HepG2 (cell line): Measurements from ENCODE around the gene TM9SF4. TPM values are rescaled to one million over a fixed set of nuclear protein-coding genes. Genes with fewer than 3 reads are reported as not detected.

Source experiments
- ATAC-seq: fragments of 200-7000 bp; cut with Tn5 transposase; 3 replicates; pipeline ENCODE4 v1.9.1; 2020; ENCODE audit warnings: mild to moderate bottlenecking, moderate library complexity
- BruUV-seq: library from RNA; stranded (reverse); fragments of 400-500 nt; replicated peaks from 2 replicates; lab custom pipeline; 2021; lab: Mats Ljungman, UMichigan
- CTCF ChIA-PET: fragments of 300-600 bp; formaldehyde crosslinking; extraction: SDS; loops from one replicate; lab custom pipeline; 2021; ENCODE audit warnings: low total read pairs, inconsistent platforms, low intra/inter-chr PET ratio; lab: Yijun Ruan, JAX
- POLR2A ChIA-PET: fragments of 350-600 bp; sonication (Branson Sonifier 250); formaldehyde crosslinking; loops from one replicate; lab custom pipeline; 2020; ENCODE audit warnings: antibody characterized with exemption, inconsistent platforms; lab: Yijun Ruan, JAX
- DNase-seq: peaks from one replicate; pipeline ENCODE4 v3.0.0-alpha.2; 2015; ENCODE audit warnings: low spot score
- FAIRE-seq: peaks from 3 replicates; lab custom pipeline; 2011; peaks lifted over from hg19 to GRCh38; lab: Jason Lieb, UNC
- H2AFZ ChIP-seq: one replicate; pipeline ENCODE4 v1.6.1; 2011; ENCODE audit warnings: low read length, inconsistent platforms
- H3K27ac ChIP-seq: fragments of 300-600 bp; 3 replicates; pipeline ENCODE4 v1.8.0; 2011; ENCODE audit warnings: mixed run types, mild to moderate bottlenecking, mixed read lengths, low read length, inconsistent platforms; ENCODE audit not compliant: insufficient read depth; ENCODE audit errors: extremely low read length
- H3K27me3 ChIP-seq, 2 experiments: fragments of 200-600 bp in 1 of 2; 2 replicates in 1 of 2; 3 replicates in 1 of 2; pipeline versions ENCODE4 v1.6.0 to v1.8.0; 2011; ENCODE audit warnings: low read length in 2 of 2, mild to moderate bottlenecking in 2 of 2, moderate library complexity in 2 of 2, inconsistent platforms in 1 of 2; ENCODE audit not compliant: insufficient read depth in 2 of 2, control insufficient read depth in 1 of 2
- H3K36me3 ChIP-seq, 2 experiments: fragments of 200-600 bp in 1 of 2; replicated peaks in 1 of 2; 2 replicates in 1 of 2; 3 replicates in 1 of 2; pipeline versions ENCODE4 v1.5.1 to v1.8.0; 2011; ENCODE audit warnings: low read length in 2 of 2, inconsistent platforms in 1 of 2; ENCODE audit not compliant: insufficient read depth in 2 of 2, control insufficient read depth in 1 of 2
- H3K4me1 ChIP-seq: 2 replicates; pipeline ENCODE4 v1.5.1; 2012; ENCODE audit warnings: low read length, inconsistent platforms; ENCODE audit not compliant: insufficient read depth
- H3K4me2 ChIP-seq: 2 replicates; pipeline ENCODE4 v1.6.0; 2011; ENCODE audit warnings: low read depth, low read length, inconsistent platforms
- H3K4me3 ChIP-seq, 3 experiments: fragments of 200-600 bp in 1 of 3; sonication (generic), shearing (Covaris generic) in 1 of 3; replicated peaks in 1 of 3; 2 replicates each; pipeline ENCODE4 v1.5.1; 2011 to 2016; ENCODE audit warnings: low read length in 3 of 3, inconsistent platforms in 2 of 3, low read depth in 2 of 3, mild to moderate bottlenecking in 2 of 3, control low read depth in 1 of 3, mixed read lengths in 1 of 3; ENCODE audit not compliant: insufficient read depth in 1 of 3
- H3K79me2 ChIP-seq: one replicate; pipeline ENCODE4 v1.6.1; 2011; ENCODE audit warnings: low read length, inconsistent platforms; ENCODE audit not compliant: insufficient read depth
- H3K9ac ChIP-seq: 2 replicates; pipeline ENCODE4 v1.6.0; 2011; ENCODE audit warnings: mild to moderate bottlenecking, low read depth, low read length, inconsistent platforms; ENCODE audit not compliant: insufficient read depth
- H3K9me3 ChIP-seq: 2 replicates; pipeline ENCODE4 v1.5.1; 2012; ENCODE audit warnings: mild to moderate bottlenecking, low read length
- H4K20me1 ChIP-seq: 2 replicates; pipeline ENCODE4 v1.6.0; 2011; ENCODE audit warnings: inconsistent platforms, mild to moderate bottlenecking, low read length, moderate library complexity; ENCODE audit not compliant: insufficient read depth
- CEBPG ChIP-seq: IDR thresholded peaks from 2 replicates; pipeline ENCODE4 v1.6.1; 2016
- HOXA5 ChIP-seq: sonication (generic); formaldehyde crosslinking; IDR thresholded peaks from 2 replicates; pipeline ENCODE4 v1.4.0; 2020; ENCODE audit warnings: missing genetic modification reagents
- KLF12 ChIP-seq: sonication (generic); formaldehyde crosslinking; IDR thresholded peaks from 2 replicates; pipeline ENCODE4 v1.4.0; 2020; ENCODE audit warnings: missing genetic modification reagents, borderline replicate concordance
- MEIS2 ChIP-seq: sonication (generic); formaldehyde crosslinking; IDR thresholded peaks from 2 replicates; pipeline ENCODE4 v1.9.0; 2021; ENCODE audit warnings: mild to moderate bottlenecking, missing genetic modification reagents
- PLRG1 ChIP-seq: fragments of 450-650 bp; conservative IDR thresholded peaks from 2 replicates; pipeline ENCODE4 v1.6.1; 2016
- SP2 ChIP-seq: sonication (generic); formaldehyde crosslinking; IDR thresholded peaks from 2 replicates; pipeline ENCODE4 v1.5.1; 2020; ENCODE audit warnings: mild to moderate bottlenecking, missing genetic modification reagents
- TEAD3 ChIP-seq: optimal IDR thresholded peaks from 2 replicates; pipeline ENCODE3; 2016; ENCODE audit warnings: borderline replicate concordance
- ZFP90 ChIP-seq: sonication (generic); formaldehyde crosslinking; IDR thresholded peaks from 2 replicates; pipeline ENCODE4 v1.8.0; 2022; ENCODE audit warnings: missing genetic modification reagents, mild to moderate bottlenecking, inconsistent platforms, borderline replicate concordance
- ZNF879 ChIP-seq: sonication (generic); formaldehyde crosslinking; IDR thresholded peaks from 2 replicates; pipeline ENCODE4 v1.8.1; 2023; ENCODE audit warnings: missing genetic modification reagents
- WGBS: methylation state at CpG from one replicate; pipeline ENCODE4 v1.1.6; 2017; ENCODE audit warnings: low lambda C conversion rate; 5-methylcytosine and 5-hydroxymethylcytosine counted together
- in situ Hi-C: cut with HindIII; loops from 2 replicates; pipeline ENCODE4 v1.10.0; 2017; ENCODE audit warnings: low pct_unique_long_range_greater_than_20kb; ENCODE audit not compliant: extremely low pct_ligation_motif_present
- intact Hi-C: fragments of 100-400 bp; cut with micrococcal nuclease; formaldehyde crosslinking; loops from one replicate; pipeline ENCODE4 v1.10.0; 2022; ENCODE audit not compliant: unreplicated experiment
- polyA plus RNA-seq, 8 experiments: library from polyadenylated mRNA; depleted of rRNA in 3 of 8; stranded (reverse) in 7 of 8; unstranded in 1 of 8; fragments of >200 nt; fragmentation: Illumina TruSeq in 4 of 8; extraction: Trizol in 4 of 8; gene quantifications; 2 replicates each; pipeline versions ENCODE4 v1.2.1 to v1.2.3, GENCODE V29; 2011 to 2016; ENCODE audit warnings: low read depth in 4 of 8, missing spikeins in 1 of 8, mixed read lengths in 1 of 8; ENCODE audit not compliant: insufficient read depth in 1 of 8
- total RNA-seq, 5 experiments: library from RNA; depleted of rRNA; stranded (reverse); fragments of >200 nt; fragmentation: Illumina TruSeq; extraction: Trizol; gene quantifications; 2 replicates each; pipeline ENCODE4 v1.2.3, GENCODE V29; 2016; ENCODE audit warnings: low read depth in 1 of 5
- TF ChIP-seq, protein P1 (sequence below): sonication (generic); formaldehyde crosslinking; IDR thresholded peaks from 2 replicates; pipeline ENCODE4 v1.9.0; 2021; ENCODE audit warnings: missing genetic modification reagents, borderline replicate concordance
- TF ChIP-seq, protein P2 (sequence below): sonication (generic); IDR thresholded peaks from 2 replicates; pipeline ENCODE4 v1.6.1; 2016; ENCODE audit warnings: low read depth, borderline replicate concordance
- TF ChIP-seq, protein P3 (sequence below): sonication (generic); formaldehyde crosslinking; IDR thresholded peaks from 2 replicates; pipeline ENCODE4 v1.4.0; 2020; ENCODE audit warnings: missing genetic modification reagents, borderline replicate concordance
- TF ChIP-seq, protein P4 (sequence below): sonication (generic); formaldehyde crosslinking; conservative IDR thresholded peaks from 2 replicates; pipeline ENCODE4 v1.4.0; 2020; ENCODE audit warnings: missing genetic modification reagents

The TM9SF4 gene
- total and polyA plus RNA-seq, 2 of the 13 experiments (the other 11 are each of a cell fraction or from before 2014, with no cell fraction given): 53.5 to 171 TPM

DNA sequence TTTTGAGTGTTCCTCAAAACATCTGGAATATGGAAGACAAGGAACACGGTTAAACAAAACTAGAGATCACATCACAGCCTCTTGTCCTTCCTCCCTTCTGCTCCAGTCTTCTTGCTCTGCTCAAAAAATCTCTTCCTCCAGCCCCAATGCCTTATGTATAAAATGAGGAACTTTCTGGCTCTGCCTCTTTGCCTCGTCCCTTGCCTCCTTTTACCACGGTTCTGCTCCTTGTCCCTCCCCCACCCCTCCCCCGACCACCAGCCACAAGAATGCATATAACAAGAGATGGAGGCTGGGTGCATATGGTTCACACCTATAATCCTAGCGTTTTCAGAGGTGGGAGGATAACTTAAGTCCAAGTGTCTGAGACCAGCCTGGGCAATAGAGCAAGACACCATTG, 54.4 kb downstream of the TM9SF4 start:
- 94% methylated on average over 5 of the region's 5 CpGs for WGBS
- H3K9me3 ChIP-seq: no peaks in the 10 kb centered on the region
- ChIA-PET CTCF (no interaction called here), POLR2A (no interaction called here)
- FAIRE-seq (no peak), ATAC-seq (no peak), DNase-seq (no peak)
- H3K4me2 ChIP-seq: no peak overlapping the region
- no peaks in the 10 kb centered on the region for H4K20me1 ChIP-seq
- no peaks in the 10 kb centered on the region for H3K27me3 ChIP-seq
- H2AFZ ChIP-seq: no peak overlapping the region
- no peak overlapping the region for H3K4me3 ChIP-seq
- H3K27ac ChIP-seq: no peak overlapping the region
- no peak overlapping the region for H3K9ac ChIP-seq
- in situ Hi-C loops: no loop called here
- no peaks in the 10 kb centered on the region for H3K79me2 ChIP-seq
- intact Hi-C loops: no loop called here
- peaks cover 56 to 73% of the 10 kb centered on the region in 2 experiments for H3K36me3 ChIP-seq
- BruUV-seq: no TSS peak
- peaks cover 9% of the 10 kb centered on the region for H3K4me1 ChIP-seq
- TF ChIP-seq, protein P1, sequence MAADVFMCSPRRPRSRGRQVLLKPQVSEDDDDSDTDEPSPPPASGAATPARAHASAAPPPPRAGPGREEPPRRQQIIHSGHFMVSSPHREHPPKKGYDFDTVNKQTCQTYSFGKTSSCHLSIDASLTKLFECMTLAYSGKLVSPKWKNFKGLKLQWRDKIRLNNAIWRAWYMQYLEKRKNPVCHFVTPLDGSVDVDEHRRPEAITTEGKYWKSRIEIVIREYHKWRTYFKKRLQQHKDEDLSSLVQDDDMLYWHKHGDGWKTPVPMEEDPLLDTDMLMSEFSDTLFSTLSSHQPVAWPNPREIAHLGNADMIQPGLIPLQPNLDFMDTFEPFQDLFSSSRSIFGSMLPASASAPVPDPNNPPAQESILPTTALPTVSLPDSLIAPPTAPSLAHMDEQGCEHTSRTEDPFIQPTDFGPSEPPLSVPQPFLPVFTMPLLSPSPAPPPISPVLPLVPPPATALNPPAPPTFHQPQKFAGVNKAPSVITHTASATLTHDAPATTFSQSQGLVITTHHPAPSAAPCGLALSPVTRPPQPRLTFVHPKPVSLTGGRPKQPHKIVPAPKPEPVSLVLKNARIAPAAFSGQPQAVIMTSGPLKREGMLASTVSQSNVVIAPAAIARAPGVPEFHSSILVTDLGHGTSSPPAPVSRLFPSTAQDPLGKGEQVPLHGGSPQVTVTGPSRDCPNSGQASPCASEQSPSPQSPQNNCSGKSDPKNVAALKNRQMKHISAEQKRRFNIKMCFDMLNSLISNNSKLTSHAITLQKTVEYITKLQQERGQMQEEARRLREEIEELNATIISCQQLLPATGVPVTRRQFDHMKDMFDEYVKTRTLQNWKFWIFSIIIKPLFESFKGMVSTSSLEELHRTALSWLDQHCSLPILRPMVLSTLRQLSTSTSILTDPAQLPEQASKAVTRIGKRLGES (CRISPR knock-in tag): no peak
- TF ChIP-seq, protein P2, sequence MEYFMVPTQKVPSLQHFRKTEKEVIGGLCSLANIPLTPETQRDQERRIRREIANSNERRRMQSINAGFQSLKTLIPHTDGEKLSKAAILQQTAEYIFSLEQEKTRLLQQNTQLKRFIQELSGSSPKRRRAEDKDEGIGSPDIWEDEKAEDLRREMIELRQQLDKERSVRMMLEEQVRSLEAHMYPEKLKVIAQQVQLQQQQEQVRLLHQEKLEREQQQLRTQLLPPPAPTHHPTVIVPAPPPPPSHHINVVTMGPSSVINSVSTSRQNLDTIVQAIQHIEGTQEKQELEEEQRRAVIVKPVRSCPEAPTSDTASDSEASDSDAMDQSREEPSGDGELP: no peak
- TF ChIP-seq ZFP90 (CRISPR knock-in tag): no peak
- no peak for TF ChIP-seq CEBPG (CRISPR knock-in tag)
- no peak for TF ChIP-seq MEIS2
- no peak for TF ChIP-seq HOXA5 (CRISPR knock-in tag)
- TF ChIP-seq SP2 (CRISPR knock-in tag): no peak
- TF ChIP-seq, protein P3, sequence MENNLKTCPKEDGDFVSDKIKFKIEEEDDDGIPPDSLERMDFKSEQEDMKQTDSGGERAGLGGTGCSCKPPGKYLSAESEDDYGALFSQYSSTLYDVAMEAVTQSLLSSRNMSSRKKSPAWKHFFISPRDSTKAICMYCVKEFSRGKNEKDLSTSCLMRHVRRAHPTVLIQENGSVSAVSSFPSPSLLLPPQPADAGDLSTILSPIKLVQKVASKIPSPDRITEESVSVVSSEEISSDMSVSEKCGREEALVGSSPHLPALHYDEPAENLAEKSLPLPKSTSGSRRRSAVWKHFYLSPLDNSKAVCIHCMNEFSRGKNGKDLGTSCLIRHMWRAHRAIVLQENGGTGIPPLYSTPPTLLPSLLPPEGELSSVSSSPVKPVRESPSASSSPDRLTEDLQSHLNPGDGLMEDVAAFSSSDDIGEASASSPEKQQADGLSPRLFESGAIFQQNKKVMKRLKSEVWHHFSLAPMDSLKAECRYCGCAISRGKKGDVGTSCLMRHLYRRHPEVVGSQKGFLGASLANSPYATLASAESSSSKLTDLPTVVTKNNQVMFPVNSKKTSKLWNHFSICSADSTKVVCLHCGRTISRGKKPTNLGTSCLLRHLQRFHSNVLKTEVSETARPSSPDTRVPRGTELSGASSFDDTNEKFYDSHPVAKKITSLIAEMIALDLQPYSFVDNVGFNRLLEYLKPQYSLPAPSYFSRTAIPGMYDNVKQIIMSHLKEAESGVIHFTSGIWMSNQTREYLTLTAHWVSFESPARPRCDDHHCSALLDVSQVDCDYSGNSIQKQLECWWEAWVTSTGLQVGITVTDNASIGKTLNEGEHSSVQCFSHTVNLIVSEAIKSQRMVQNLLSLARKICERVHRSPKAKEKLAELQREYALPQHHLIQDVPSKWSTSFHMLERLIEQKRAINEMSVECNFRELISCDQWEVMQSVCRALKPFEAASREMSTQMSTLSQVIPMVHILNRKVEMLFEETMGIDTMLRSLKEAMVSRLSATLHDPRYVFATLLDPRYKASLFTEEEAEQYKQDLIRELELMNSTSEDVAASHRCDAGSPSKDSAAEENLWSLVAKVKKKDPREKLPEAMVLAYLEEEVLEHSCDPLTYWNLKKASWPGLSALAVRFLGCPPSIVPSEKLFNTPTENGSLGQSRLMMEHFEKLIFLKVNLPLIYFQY (CRISPR knock-in tag): no peak
- no peak for TF ChIP-seq TEAD3
- TF ChIP-seq ZNF879: no peak
- no peak for TF ChIP-seq PLRG1
- TF ChIP-seq, protein P4, sequence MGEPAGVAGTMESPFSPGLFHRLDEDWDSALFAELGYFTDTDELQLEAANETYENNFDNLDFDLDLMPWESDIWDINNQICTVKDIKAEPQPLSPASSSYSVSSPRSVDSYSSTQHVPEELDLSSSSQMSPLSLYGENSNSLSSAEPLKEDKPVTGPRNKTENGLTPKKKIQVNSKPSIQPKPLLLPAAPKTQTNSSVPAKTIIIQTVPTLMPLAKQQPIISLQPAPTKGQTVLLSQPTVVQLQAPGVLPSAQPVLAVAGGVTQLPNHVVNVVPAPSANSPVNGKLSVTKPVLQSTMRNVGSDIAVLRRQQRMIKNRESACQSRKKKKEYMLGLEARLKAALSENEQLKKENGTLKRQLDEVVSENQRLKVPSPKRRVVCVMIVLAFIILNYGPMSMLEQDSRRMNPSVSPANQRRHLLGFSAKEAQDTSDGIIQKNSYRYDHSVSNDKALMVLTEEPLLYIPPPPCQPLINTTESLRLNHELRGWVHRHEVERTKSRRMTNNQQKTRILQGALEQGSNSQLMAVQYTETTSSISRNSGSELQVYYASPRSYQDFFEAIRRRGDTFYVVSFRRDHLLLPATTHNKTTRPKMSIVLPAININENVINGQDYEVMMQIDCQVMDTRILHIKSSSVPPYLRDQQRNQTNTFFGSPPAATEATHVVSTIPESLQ (CRISPR knock-in tag): no peak
- TF ChIP-seq KLF12: no peak
